ENCODE measurements around the gene ADD3.

DNA sequence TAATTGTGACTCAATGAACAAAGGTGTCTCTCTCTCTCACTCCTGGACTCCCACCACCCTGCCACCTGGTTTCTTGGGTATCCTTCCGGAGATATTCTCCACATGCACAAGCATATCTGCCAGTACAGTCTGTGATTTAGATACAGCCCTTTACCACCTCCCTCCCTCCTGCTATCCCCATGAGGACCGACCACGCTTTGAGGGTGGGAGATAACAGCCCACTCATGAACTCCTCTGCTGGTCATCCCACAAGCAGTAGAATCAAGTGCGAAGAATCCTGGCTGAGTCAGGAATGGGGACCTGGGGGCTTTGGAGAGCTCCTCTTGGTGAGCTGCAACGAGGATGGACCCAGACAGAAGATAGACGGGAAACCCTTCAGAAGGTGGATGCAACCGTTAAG is 171.4 kb downstream of the ADD3 start:
- TF ChIP-seq HNF4A (CRISPR knock-in tag; IDR thresholded peaks at IDR 0.05) (no peak), SIN3A (IDR thresholded peaks at IDR 0.05; ENCODE audit: borderline replicate concordance, low read depth, low read length) (no peak), PCBP1 (IDR thresholded peaks at IDR 0.05; ENCODE audit: borderline replicate concordance, low read depth, low read length) (no peak), NKX3-1 (CRISPR knock-in tag; IDR thresholded peaks at IDR 0.05) (no peak), POLR2A (IDR thresholded peaks at IDR 0.05; ENCODE audit: insufficient read depth in 1 of 2, low read depth in 2 of 2, low read length in 2 of 2) (no peak), SMAD1 (CRISPR knock-in tag; IDR thresholded peaks at IDR 0.05; ENCODE audit: borderline replicate concordance, low read depth) (no peak), KMT2B (CRISPR knock-in tag; IDR thresholded peaks at IDR 0.05) (no peak), NFRKB (IDR thresholded peaks at IDR 0.05) (no peak)
- TF ChIP-seq, protein P1, sequence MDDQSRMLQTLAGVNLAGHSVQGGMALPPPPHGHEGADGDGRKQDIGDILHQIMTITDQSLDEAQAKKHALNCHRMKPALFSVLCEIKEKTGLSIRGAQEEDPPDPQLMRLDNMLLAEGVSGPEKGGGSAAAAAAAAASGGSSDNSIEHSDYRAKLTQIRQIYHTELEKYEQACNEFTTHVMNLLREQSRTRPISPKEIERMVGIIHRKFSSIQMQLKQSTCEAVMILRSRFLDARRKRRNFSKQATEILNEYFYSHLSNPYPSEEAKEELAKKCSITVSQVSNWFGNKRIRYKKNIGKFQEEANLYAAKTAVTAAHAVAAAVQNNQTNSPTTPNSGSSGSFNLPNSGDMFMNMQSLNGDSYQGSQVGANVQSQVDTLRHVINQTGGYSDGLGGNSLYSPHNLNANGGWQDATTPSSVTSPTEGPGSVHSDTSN (CRISPR knock-in tag; IDR thresholded peaks at IDR 0.05; ENCODE audit: borderline replicate concordance), result no peak
- TF ChIP-seq, protein P2, sequence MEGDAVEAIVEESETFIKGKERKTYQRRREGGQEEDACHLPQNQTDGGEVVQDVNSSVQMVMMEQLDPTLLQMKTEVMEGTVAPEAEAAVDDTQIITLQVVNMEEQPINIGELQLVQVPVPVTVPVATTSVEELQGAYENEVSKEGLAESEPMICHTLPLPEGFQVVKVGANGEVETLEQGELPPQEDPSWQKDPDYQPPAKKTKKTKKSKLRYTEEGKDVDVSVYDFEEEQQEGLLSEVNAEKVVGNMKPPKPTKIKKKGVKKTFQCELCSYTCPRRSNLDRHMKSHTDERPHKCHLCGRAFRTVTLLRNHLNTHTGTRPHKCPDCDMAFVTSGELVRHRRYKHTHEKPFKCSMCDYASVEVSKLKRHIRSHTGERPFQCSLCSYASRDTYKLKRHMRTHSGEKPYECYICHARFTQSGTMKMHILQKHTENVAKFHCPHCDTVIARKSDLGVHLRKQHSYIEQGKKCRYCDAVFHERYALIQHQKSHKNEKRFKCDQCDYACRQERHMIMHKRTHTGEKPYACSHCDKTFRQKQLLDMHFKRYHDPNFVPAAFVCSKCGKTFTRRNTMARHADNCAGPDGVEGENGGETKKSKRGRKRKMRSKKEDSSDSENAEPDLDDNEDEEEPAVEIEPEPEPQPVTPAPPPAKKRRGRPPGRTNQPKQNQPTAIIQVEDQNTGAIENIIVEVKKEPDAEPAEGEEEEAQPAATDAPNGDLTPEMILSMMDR (CRISPR knock-in tag; IDR thresholded peaks at IDR 0.05), result no peak

All from HepG2 (cell line).